Ovary (tissue), 3 donors: ENCODE data around the gene DSCAM.

Experiments
- POLR2A ChIP-seq: fragments of 450-650 bp; IDR thresholded peaks from one replicate; pipeline ENCODE4 v1.6.1; 2017; ENCODE audit warnings: antibody characterized with exemption, mild to moderate bottlenecking, moderate library complexity
- TF ChIP-seq, protein P1 (sequence below), 3 donors: fragments of 450-650 bp in 2 of 3; fragments of 200-600 bp in 1 of 3; IDR thresholded peaks; one replicate each; pipeline versions ENCODE4 v1.5.1 to v1.8.0; 2016 to 2022; ENCODE audit warnings: antibody characterized with exemption in 3 of 3, mild to moderate bottlenecking in 1 of 3
- donor health status: DM: no; HTN: no; CAD: no.

DNA sequence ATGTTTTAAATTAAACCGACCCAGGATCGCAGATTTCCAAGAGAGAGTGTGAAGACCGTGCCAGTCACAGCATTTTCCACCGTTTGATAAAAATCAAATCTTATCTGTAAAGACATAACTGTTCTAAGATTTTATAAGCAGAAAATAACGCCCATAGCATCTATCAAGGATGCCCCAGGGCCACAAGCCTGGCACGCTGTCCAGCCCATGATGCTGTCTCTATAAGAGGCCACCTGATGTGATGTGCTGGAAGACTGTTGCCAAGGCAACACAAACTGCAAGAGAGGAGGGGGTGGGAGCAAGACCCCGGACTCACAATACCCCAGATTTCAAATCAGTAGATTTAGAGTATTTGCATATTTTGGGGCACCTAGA is 116.5 kb downstream of the DSCAM start:
- TF ChIP-seq, protein P1, sequence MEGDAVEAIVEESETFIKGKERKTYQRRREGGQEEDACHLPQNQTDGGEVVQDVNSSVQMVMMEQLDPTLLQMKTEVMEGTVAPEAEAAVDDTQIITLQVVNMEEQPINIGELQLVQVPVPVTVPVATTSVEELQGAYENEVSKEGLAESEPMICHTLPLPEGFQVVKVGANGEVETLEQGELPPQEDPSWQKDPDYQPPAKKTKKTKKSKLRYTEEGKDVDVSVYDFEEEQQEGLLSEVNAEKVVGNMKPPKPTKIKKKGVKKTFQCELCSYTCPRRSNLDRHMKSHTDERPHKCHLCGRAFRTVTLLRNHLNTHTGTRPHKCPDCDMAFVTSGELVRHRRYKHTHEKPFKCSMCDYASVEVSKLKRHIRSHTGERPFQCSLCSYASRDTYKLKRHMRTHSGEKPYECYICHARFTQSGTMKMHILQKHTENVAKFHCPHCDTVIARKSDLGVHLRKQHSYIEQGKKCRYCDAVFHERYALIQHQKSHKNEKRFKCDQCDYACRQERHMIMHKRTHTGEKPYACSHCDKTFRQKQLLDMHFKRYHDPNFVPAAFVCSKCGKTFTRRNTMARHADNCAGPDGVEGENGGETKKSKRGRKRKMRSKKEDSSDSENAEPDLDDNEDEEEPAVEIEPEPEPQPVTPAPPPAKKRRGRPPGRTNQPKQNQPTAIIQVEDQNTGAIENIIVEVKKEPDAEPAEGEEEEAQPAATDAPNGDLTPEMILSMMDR (IDR thresholded peaks at IDR 0.05), result no peak
- no peak for TF ChIP-seq POLR2A
